GM18907 (cell line): ENCODE data around the gene MAN1C1.
"Not testable (repeated sequence)": the region's sequence is repeated elsewhere in the genome, so short reads cannot be mapped to it uniquely, and the experiment has no call there.

Experiments used
- ATAC-seq: cut with Tn5 transposase; IDR thresholded peaks from one replicate; pipeline ENCODE4 v1.9.1; 2021; ENCODE audit warnings: mild to moderate bottlenecking, moderate library complexity; ENCODE audit not compliant: unreplicated experiment

MAN1C1 gene

DNA sequence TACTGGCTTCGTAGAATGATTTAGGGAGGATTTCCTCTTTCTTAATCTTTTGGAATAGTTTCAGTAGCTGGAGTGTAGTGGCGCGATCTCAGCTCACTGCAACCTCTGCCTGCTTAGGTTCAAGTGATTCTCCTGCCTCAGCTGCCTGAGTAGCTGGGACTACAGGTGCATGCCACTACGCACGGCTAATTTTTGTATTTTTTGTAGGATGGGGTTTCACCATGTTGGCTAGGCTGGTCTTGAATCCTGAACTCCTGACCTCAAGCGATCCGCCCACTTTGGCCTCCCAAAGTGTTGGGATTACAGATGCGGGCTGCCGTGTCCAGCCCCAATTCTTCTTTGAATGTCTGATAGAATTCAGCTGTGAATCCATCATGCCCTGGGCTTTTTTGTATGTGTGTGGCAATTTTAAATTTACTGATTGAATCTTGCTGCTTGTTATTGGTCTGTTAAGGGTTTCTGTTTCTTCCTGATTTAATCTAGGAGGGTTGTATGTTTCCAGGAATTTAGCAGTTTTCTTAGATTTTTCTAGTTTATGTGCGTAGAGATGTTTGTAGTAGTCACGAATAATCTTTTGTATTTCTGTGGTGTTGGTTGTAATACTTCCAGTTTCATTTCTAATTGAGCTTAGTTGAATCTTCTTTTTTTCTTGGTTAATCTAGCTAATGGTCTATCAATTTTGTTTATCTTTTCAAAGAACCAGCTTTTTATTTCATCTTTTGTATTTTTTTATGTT lies 15.3 kb downstream of the MAN1C1 start:
- ATAC-seq, result no peak

GRCh38 chr1:25634066-25634465 lies 17.5 kb downstream of the MAN1C1 start:
- ATAC-seq, result no peak

DNA sequence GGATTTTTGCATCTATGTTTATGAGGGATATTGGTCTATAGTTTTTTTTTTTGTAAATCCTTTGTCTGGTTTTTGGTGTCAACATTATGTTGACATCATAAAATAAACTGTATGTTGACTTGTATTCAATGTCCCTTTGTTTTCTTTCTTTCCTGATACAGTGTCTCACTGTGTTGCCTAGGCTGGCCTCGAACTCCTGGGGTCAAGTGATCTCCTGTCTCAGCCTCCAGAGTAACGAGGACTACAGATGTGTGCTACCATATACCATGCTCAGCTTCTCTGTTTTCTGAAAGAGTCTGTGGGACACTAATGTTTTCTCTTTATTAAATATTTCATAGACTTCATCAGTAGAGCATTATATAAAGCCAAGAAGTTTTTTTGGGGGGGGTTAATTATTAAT lies 18.3 kb downstream of the MAN1C1 start:
- ATAC-seq, result no peak

DNA sequence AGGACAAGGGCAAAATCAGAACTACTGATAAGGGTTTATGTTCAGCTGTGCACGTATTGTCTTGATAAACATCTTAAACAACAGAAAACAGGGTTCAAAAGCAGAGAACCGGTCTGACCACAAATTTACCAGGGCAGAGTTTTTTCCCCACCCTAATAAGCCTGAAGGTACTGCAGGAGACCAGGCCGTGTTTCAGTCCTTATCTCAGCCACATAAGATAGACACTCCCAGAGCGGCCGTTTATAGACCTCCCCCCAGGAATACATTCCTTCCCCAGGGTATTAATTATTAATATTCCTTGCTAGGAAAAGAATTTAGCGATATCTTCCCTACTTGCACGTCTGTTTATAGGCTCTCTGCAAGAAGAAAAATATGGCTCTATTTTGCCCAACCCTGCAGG lies 19.6 kb downstream of the MAN1C1 start:
- ATAC-seq, result not testable (repeated sequence)

DNA sequence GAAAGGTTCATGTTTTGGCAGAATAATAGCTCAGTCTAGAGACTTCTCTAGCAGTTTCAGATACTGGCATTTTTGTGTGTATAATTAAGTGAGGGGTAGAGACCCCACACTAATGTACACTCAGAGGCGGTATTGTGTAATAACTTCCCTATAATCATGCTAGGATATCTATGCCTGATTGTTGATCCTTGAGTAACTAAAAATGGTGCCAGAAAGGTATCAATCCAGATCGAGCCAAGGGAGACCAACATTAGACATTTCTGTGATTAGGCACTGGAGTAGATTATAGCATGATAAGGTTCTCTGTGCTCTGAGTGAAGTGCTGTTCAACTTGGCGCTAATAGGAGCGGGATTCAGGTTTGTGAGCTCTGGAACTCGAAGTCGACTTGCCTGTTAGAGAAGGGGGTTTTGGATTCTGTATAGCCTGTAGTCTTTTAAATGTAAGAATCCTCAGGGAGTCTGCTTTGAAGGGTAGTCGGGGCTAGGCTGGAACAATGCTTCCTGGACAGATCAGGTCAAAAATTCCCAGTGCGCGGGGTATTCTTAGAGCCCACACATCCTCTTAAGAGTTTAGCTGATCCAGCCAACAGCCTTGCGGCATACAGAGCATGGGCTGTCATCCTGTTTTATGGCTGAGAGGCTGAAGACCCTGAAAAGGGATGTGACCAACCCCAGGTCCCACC lies 24.2 kb downstream of the MAN1C1 start:
- ATAC-seq, result no peak

DNA sequence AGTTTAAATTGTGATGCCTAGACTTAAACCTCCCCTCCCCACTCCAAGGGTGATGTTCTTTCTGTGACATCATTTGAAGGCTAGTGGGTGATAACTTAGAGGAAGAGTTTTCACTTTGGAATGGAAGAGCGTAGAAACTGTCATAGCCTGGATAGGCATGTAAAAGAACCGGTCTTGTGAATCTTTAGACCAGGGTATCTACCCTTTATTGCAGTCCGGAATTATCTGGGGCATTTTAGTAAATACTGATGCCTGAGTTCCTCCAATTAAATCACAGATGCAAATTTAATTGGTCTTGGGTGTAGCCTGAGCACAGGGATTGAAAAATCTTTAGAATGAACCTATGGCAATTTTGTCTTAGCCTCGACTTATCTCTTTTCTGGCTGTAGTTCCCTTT lies 24.7 kb downstream of the MAN1C1 start:
- no peak for ATAC-seq

- peak; percentile 29 for ATAC-seq
Measured at GRCh38 chr1:25641931-25642573, 25.5 kb downstream of the MAN1C1 start.

DNA sequence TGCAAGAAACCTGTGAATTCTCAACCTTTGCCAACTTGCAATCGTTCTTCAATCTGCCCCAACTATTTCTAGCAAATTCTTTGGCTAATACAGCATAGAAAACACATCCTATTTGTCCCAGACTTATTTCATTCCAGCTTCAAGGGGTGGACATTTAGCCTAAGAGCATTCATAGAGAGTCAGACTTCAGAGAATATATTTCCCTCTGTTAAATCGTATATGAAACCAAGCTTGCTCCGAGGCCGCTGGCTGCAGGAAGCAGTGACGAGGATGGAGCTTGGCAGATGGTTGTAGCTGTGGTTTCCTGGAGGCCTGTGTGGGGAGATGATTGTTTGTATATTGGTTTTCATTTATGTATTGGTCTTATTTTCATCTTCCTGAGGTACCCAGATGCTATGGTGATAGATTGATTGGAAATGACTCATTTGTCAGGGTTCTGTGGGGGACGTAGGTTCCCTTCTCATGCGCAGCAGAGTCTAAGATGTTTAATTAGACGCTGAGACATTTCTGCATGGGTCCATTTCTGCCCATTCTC lies 26.1 kb downstream of the MAN1C1 start:
- ATAC-seq, result peak; percentile 84

- no peak for ATAC-seq
Measured at GRCh38 chr1:25643929-25644328, 27.3 kb downstream of the MAN1C1 start.

- no peak for ATAC-seq
Measured at GRCh38 chr1:25644962-25645361, 28.4 kb downstream of the MAN1C1 start.

DNA sequence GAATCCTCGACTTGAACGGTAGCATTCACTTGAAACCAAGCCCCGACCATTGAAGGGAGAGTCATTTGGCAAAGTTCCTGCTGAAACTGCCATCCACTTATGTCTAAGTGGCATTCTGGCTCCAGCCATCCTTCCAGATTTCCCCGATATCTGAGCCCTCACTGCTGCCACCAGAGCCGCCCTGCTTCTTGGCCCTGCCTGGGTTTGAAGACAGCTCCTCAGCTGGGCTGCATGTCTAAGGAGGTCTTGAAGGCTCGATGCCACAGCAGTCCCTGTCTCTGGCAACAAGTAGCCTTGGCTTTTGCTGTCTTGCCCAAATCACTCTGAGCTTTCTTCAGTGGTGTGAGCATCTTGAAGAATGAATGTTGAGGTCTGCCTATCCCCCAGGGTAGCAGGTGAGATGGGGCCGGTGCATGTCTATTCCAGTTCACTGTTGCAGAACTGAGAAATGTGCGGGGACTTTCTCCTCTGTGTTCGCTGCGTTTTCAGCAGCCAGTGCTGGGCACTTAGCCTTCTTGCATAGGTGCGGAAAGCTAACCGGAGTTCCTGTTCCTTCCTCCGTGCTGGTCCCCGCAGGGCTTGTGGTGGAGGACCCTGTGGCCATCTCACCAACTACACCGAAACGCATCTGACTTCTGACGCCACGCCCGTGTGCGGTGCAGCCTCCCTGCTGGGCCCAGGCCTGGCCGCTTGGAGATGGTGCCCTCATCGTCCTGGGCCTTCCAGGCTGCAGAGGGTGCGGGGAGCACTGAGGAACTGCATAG lies 29.2 kb downstream of the MAN1C1 start:
- no peak for ATAC-seq

- ATAC-seq, result no peak
Measured at GRCh38 chr1:25647106-25647505, 30.5 kb downstream of the MAN1C1 start.

DNA sequence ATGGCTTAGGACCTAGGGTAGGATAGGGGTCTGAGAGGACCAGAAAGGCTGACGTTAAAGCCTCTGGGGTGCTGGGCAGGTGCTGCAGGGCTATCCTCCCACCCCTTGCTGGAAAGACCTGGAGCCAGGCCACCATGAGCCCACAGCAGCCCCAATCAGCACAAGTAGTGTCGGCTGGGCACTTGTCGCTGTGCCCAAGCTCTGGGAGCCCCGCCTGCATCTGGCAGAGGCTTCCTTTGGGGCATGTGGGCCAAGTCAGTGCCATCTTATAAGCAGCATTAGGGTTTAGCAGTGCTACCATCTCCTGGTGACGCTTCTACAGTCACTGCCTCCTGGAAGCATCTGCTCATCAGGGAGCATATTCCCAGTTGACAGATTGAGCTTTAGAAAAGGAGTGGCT lies 31.3 kb downstream of the MAN1C1 start:
- no peak for ATAC-seq

- ATAC-seq, result no peak
Measured at GRCh38 chr1:25648681-25649440, 32.3 kb downstream of the MAN1C1 start.

- ATAC-seq, result no peak
Measured at GRCh38 chr1:25649505-25650288, 33.1 kb downstream of the MAN1C1 start.

DNA sequence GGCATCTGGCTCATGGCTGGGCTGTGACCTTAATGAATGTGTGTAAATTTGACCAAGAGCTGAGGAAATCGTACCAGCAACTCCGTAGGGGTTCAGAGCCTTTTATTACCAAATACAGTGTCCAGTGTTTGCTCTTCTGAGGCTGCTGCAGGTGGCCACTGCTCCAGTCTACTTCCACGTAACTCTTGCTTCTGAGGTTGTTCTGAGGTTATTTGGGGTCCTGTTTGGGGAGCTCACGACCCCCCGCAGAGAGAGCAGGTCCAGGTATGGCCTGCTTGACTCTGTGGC lies 33.6 kb downstream of the MAN1C1 start:
- ATAC-seq, result no peak

GRCh38 chr1:25651036-25651640 lies 34.5 kb downstream of the MAN1C1 start:
- ATAC-seq, result no peak

DNA sequence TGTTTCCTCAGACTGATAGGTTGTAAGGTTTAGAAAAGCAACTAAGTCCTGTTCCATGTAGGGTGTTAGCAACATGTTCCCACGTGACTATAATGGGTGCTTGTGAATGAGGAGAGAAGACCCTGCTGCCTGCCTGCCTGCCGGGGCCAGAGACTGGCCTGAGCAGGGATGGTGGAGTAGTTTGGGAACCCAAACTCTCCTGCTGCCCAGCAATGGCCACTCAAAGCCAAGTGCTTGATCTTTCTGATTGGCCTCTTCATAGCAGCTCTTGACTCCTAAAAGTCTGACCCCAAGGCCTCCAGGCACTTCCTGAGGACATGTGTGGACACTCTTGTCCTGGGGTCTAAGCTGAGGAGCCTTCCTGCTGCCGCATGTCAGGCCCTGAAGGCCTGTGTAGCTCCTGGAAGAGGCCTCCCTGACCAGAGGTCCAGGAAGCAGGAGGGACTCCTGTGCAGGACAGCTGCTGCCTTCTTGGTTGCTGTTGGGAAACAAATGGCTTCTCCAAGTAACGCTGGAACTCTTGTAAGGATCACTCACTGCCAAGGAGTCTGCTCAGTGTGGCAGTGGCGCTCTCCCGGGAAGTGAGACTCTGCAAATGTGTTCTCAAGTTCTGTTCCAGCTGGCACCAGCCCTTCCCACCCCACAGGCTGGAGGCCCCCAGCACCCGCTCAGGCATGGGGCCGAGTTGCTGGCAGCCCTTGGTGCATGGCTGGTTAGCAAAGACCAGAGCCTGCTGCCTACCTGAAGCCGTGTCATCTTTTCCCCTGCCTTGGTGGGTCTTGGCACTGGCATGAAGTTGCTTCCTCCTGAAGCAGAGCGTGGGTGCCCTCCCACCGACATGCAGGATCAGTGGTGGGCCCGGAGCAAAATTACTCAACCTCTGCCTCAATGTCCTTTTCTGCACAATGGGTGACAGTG lies 35.5 kb downstream of the MAN1C1 start:
- no peak for ATAC-seq
